ENCODE measurements around the gene RASD2.

RASD2 gene

DNA sequence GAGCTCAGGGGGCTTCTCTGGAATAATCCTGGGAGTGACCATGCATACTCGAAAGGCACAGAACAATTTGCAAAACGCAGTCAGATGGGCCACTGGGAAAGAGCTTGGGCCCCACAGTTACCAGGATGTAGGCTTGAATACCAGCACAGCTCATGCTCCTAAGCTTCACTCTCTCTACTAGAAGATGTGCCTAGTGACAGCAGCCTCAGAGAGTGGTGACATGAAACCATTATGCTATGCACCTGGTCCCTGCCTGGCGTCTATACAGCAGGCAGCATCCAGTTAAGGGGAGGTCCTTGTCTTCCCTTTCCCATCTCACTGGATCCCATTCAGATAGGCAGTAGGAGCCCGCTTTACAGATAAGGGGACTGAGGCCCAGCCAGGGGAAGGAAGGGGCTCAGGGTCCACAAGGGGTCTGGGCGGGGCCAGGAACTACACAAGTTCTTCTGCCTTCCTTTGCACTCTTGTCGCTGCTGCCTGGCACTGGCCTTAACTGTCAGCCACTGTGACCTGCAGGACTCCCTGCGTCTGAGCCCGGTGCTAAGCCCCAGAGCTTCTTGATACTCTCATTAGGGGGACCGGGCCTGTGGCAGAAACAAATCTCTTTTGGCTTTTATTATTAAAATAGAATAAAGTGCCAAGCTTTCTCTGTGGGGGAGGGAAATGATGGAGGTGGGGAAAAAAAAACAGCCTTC, 21.2 kb upstream of the RASD2 start:
- DNase-seq: no peak

DNA sequence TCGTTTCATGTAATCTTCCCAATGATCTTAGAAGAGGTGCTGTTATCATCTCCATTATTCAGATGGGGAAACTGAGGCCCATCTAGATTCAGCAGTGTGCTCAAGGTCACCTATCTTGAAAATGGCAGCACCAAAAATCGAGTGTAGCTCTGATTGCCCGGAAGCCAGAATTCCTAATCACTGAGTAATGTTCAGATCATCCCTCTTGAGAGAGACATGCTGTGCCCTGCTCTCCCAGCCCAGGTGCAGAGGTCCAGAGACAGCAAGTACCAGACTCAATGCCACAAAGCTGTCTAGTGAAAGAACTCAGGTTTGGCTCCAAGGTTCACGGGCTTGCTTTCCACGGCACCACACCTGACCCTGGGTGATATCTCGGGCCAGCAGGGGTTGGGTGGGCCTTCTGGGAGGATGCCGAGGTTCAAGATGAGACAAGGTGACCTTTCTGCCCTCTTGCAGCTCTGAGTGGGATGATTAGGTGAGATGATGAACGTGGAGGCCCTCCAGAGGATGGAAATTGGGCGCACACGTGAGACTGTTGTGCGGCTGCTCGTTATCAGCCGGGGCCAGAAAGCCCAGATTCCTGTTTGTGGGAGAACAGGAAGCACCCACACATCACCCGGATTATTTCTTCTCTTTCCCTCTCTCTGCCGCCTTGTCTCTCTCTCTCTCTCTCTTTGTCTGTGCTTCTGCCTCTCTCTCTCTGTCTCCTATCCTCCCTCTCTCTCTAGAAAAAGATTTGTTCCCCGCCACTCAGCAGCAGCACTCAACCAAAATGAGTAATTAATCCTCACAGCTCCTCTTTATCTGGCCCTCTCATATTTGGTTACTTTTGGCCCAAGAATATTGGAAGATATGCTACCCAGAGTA, 19.0 kb upstream of the RASD2 start:
- DNase-seq: no peak

DNA sequence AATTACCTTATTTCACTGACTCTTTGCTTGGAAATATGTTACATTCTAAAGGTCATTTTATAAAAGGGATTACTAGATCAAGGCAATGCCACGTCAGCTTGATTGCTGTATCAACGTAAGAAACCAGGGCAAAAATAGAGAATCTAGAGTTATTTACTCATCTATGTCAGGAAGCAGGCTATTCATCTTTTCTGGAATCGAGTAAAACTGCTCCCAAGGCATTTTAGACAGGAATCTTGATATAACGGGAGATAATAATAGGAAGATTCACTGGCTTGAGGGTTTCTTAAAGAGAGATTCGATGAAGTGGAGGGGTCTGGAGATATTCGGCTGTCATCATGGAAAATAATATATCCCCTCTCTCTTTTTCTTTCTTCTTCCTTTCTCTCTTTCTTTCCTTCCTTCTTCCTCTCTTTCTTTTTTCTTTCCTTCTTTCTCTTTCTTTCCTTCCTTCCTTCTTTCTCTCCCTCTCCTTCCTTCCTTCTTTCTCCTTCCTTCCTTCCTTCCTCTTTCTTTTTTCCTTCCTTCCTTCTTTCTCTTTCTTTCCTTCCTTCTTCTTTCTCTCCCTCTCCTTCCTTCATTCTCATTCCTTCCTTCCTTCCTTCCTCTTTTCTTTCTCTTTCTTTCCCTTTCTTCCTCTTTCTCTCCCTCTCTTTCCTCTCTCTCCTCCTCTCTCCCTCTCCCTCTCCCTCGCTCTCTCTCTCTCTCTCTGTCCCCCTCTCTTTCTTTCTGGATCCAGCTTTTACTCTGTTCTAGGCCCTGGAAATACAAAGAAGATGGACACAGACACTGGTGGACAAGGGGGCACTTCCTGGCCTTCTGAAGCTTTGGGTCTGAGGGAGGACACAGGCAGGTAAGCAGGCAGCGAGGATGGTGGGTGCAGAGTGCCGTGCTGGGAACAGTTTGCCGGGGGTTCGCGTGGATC, 18.1 kb upstream of the RASD2 start:
- no peak for DNase-seq

DNA sequence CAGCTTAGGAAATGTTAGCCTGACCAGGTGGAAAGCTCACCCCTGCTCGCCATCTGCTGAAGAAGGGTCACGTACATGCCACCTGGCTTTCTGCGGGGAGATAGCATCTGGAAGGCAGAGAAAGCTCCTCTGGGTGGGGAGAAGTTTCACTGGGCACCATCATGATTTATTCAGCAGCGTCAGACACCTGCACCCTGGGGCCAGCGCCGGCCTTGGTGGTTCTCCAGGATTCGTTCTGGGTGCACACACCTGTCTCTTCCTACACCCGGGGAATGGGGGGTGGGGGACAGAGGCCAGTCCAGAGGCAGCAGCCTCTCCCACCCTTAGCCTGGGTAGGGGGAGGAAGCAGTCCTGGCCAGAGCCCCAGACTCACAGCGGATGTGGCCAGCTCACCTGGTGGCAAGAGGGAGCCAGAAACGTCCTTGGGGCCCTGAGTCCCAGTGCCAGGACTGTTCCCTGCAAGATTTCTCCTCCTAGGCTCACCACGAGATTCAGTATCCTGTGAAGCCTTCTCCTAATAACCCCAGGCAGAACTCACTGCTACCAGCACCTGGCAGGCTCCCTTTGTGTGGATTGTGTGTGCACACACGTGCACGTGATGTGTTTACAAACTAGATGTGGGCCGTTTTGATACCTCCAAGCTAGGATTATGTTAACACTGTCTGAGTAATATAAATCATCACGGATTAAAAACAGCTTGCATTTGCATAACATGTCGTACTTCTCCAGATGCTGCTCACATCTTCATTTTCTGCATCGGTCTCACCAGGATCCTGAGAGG, 17.3 kb upstream of the RASD2 start:
- no peak for DNase-seq

DNA sequence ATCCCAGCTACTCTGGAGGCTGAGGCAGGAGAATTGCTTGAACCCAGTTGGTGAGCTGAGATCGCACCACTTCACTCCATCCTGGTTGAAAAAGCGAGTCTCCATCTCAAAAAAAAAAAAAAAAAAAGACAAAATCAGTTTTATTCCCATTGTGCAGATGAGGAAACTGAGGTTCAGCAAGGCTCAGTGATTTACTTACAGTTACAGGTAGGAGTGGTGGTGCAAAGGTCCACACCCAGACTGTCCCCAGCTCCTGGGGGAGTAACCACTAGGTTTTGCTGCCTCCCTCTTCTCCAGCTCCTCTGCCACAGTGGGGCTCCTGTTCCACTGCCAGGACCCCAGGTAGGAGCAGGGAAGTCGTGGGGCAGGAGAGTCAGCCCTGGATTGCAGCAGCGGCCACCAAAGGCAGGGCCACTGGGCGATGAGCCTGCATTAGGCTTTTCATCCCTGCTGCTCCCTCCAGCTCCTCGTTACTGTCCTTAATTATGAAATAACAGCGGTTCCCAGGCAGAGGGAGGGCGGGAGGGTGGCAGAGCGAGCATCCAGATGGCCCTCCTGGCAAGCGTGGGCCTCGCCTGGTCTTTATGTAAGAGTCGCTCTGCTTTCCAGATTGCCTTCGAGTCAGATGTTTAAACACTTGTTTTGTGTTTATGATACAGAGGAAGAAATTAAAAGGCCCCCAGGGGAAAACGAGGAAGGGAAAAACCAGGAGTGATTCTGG, 15.5 kb upstream of the RASD2 start:
- DNase-seq: no peak

DNA sequence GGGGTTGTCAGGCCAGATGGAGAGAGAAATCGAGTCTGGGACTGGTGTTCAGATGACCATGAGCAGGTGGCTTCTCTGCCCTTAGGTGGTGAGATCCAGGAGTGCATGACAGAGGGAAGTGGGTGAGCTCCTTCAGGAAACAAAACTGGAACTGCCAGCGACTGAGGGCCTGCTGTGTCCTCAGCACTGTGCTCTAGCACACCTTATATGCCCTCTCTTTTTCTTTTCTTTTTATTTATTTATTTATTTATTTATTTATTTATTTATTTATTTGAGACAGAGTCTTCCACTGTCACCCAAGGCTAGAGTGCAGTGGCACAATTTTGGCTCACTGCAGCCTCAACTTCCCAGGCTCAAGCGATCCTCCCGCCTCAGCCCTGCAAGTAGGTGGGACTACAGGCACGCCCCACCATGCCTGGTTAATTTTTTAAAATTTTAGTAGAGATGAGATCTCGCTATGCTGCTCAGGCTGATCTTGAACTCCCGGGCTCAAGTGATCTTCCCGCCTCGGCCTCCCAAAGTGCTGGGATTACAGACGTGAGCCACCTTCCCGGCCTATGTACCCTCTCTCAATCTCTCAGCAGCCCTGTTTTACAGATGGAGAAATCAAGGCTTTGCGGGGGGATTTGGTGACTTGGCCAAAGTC, 14.8 kb upstream of the RASD2 start:
- DNase-seq: no peak

DNA sequence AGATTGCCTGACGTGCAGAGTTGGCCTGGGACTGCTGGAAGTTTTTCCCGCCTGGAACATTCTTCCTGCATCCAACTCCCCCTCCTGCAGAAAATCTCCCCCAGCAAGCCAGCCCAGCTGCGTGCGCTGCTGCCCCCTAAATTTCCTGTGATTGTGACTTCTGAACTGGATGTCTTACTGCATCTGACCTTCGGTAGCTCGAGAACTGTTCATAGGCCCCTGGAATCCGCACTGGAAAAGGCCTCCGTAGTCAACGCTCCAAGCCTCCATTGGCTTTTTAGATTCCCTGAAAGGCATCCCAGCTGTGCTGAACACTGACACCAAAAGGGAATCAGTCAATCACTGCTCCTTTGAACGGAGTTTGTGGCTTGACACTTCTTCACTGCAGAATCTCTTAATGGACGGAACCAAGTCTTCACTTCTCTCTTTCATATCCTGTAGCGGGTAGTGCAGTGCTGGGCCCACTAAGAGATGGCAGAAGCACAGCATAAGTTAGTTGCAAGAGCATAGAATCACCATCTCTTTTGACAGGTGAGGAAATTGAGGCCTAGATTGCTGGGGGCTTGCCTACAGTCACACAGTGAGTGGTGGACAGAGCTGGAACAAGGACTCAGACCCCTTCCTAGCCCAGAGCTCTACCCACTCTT, 14.2 kb upstream of the RASD2 start:
- DNase-seq: no peak

DNA sequence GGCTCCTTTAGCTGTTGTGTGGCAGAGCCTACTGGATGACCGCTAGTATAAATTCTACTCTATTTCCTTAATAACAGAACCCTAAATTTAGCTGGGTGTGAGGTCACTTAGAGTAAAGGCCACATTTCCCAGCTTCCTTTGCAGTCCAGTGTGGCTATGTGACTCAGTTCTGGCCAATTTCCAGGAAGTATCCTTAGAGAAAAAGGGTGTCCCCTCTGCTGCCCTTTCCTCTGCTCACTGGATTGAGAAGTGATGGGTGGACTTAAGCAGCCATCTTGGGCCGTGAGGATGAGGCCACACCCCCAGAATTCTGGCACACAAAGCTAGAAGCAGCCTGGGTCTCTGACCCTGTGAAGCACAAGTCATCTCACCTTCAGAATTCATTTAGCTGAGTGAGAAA, 11.7 kb upstream of the RASD2 start:
- no peak for DNase-seq

DNA sequence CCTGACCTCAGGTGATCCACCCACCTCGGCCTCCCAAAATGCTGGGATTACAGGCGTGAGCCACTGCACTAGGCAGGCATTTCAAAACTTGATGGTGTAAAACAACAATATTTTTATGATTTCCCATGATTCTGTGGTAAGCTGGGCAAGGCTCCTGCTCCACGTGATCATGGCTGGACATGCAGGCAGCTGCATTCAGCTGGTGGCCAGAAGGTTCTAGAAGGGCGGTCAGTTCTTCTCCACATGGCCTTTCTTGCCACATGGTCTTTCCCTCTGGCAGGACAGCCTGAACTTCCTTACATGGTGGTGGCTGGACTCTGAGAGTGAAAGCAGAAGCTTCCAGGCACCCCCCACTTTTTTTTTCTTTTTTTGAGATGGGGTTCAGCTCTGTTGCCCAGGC, 9.9 kb upstream of the RASD2 start:
- no peak for DNase-seq

DNA sequence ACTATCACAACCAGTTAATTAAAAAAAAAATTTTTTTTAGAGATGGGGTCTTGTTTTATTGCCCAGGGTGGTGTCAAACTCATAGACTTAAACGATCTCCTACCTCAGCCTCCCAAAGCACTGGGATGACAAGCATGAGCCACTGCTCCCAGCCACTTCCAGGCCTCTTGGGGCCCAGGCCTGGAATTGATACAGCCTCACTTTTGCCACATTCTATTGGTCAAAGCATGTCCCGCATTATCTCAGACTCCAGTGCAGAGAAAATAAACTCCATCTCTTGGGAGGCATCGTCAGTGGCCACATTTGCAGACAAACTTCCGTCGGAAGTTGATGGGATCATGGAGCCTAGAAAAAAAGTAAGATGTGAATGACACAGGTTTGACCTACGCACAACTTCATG, 9.4 kb upstream of the RASD2 start:
- no peak for DNase-seq

DNA sequence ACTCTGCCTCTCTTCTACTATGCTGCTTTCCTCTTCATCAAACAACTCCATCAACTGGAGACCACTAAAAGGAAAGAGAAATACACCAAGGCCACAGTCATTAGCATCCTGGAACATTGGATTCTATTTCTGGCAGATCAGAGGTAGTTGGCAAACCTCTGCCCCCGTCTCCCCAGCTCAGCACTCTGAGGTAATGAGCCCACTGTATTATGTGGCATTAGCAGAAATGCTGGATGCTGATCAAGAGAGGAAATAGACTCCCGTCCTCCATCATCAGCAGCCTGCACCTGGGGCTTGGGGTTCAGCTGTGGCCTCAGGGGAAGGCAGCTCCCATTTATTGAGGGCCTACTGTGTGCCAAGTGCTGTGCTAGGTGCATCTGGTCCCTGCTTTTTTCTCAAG, 9.0 kb upstream of the RASD2 start:
- no peak for DNase-seq

DNA sequence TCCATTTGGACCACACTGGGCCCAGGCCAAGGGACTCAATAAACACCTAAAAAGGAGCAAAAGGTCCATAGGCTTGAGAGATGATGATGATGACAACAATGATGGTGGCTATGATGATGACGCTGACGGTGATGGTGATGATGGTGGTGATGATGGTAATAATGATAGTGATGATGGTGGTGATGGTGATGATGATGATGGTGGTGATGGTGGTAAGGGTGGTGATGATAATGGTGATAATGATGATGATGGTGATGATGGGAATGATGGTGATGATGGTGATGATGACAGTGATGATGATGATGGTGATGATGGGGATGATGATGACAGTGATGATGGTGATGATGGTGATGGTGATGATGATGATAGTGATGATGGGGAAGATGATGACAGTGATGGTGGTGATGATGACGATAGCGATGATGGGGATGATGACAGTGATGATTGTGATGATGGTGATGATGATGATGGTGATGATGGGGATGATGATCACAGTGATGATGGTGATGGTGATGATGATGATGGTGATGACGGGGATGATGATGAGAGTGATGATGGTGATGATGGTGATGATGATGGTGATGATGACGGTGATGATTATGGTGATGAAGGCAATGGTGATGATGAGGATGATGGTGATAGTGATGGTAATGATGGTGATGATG, 7.1 kb upstream of the RASD2 start:
- DNase-seq: no peak

DNA sequence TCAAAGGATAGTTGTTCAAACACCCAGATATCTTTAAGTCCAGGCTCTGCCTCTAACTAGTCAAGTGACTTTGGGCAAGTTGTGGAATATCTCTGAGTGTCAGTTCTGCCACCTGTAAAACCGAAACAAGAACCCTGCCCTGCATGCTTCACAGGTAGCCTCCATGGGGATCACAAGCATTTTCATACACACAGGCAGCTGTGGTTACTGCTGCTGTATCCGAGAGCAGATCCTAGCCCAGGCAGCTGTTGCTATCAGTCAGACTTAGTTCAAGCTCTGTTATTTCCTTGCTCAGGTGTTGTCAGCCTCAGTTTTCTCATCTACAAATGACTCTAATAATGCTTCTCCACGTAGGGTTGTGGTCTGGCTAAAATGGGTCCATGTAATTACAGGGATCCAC, 6.5 kb upstream of the RASD2 start:
- DNase-seq: no peak

DNA sequence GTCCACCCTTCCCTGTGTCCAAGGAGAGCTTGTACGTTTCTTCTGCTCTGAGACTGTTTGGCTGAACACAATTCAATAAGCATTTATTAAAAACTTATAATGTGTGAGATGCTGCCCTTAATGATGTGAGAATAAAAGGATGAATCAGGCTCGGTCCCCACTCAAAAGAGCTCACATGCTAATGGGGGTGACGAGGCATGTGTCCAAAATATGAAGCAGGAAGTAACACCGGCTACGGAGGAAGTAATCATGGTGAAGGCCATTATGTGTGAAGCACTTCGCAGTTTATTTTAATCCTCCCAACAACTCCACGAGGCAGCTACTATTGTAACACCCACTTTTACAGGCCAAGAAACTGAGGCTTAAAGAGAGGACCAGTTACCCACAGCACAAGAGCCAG, 3.4 kb upstream of the RASD2 start:
- no peak for DNase-seq

DNA sequence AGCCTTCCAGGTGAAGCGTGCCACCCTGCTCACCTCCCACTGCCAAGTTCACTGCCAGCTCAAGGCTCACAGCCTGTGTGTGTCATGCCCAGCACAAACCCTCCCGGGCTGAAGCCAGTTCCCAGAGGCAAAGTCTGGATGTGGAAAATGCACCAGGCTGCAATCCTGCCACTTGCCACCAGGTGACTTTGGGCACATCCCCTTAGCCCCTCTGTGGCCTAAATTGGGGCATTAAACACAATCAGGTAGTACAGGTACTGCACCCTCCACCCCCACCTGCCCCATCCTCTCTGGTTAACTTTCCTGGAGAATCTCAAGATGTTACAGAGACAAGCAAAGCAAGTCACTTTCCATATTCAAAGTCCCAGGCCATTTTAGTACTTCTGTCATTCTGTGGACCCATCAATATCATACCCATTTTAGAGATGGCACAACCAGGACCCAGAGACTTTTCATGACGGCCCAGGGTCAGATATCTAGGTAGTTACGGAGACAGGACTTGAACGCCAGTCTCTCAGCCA, 1.8 kb upstream of the RASD2 start:
- DNase-seq: no peak

DNA sequence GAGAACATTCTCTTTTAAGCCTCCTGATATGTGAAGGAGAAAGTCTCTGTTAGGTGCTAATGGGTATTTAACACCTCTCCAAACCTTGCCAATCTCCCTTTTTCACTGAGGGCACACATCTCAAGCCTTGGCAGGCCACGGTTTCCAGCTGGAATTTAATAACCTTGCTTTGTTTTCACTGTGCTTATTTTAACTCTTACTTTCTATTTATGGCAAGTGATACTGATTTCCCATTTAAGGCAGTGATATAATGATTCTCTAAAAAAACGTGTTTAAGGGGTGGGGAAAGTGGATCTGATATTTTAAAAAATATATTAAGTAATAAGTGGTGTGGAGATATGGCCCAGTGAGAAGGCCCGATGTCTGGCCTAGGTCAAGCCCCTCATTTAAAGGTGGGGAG, 1.1 kb upstream of the RASD2 start:
- no peak for DNase-seq

DNA sequence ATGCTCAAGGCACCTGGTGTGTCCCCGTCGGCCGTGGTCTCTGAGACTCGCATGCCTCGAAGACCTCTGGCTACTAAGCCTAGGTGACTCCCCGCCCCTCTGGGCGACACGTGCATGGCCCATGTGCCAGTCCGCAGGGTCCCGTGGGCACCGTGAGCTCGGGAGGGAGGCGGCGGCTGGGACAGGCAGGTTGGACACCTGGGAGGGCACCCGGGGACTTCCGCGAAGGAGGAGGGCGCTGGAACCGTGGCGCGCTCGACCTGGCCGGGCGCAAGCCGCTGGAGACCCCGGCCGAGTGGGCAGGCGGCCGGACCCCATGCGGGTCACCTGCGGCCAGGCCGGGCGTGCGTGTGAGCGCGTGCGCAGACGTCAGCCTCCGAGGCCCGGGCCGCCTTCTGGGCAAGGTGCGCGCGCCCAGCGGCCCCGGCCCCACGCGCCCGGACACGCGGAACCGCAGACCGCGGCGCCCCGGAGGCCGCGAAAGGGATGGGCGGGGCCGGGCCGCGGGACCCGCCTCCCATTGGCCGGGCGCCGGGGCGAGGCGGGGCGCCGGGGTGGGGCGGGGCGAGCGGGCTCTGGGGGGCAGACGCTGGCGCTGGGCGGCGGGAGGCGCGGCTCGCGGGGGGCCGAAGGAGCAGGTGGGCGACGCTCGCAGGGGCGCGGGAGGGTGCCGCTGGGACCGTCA, 579 bp upstream of the RASD2 start:
- peak; percentile 57 for DNase-seq

DNA sequence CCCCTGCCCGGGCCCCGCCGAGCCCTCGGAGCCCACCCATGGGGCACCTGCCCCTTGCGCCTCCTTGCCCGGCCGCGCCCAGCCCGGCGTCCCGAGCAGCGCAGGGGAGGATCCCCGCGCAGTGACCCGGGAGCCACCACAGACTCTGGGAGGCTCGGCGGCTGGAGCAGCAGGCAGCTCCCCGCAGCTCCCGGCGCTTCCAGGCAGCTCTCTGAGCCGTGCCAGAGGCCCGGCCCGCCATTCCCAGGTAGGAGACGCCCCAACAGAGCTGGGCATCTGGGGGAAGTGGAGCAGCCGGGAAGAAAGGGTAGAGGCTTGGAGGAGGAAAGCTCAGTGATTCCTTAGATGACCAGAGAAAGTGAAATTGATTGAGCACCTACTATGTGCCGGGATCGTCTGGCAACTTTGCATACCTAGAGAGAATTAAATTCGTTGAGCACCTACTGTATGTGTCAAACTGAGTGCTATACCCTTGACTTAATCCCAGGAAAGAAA, 670 bp downstream of the RASD2 start:
- DNase-seq: no peak

Data from fibroblast of skin of right biceps (primary cell).